HG02571 (cell line): ENCODE measurements around the gene PANK1.

Experiments
- ATAC-seq: cut with Tn5 transposase; IDR thresholded peaks from one replicate; pipeline ENCODE4 v1.9.1; 2021; ENCODE audit warnings: mild to moderate bottlenecking, moderate library complexity; ENCODE audit not compliant: unreplicated experiment

The PANK1 gene

GRCh38 chr10:89540420-89540949 is 104.6 kb downstream of the PANK1 start:
- ATAC-seq = no peak

- ATAC-seq = no peak
Measured at GRCh38 chr10:89537364-89537763, 107.7 kb downstream of the PANK1 start.

- ATAC-seq = no peak
Measured at GRCh38 chr10:89536013-89536354, 109.1 kb downstream of the PANK1 start.

- no peak for ATAC-seq
Measured at GRCh38 chr10:89535171-89536012, 109.7 kb downstream of the PANK1 start, which contains the start of gene SLC16A12. Gene SLC16A12 (minus strand): TSS chr10:89535594. CDS start chr10:89462578, 73,016 bp downstream.

GRCh38 chr10:89534826-89535166 is 110.2 kb downstream of the PANK1 start:
- no peak for ATAC-seq
